GM21529 (cell line): ENCODE measurements around the gene HOXB3.

Experiments
- ATAC-seq: cut with Tn5 transposase; IDR thresholded peaks from one replicate; pipeline ENCODE4 v1.9.1; 2021; ENCODE audit not compliant: unreplicated experiment

The HOXB3 gene

GRCh38 chr17:48506246-48506645 lies 83.8 kb downstream of the HOXB3 start:
- ATAC-seq = no peak

GRCh38 chr17:48505788-48506187 lies 84.3 kb downstream of the HOXB3 start:
- peak; percentile 88 for ATAC-seq

- ATAC-seq = no peak
These were observed 85.1 kb downstream of the HOXB3 start for GRCh38 chr17:48504953-48505352.

- no peak for ATAC-seq
These were observed 86.3 kb downstream of the HOXB3 start for GRCh38 chr17:48503747-48504146.

- no peak for ATAC-seq
These were observed 87.1 kb downstream of the HOXB3 start for GRCh38 chr17:48502901-48503300.

GRCh38 chr17:48502312-48502711 lies 87.7 kb downstream of the HOXB3 start:
- ATAC-seq = no peak

- ATAC-seq = no peak
These were observed 89.3 kb downstream of the HOXB3 start for GRCh38 chr17:48500435-48501426.

GRCh38 chr17:48499735-48500434 lies 90.2 kb downstream of the HOXB3 start:
- ATAC-seq = no peak

- no peak for ATAC-seq
These were observed 90.8 kb downstream of the HOXB3 start for GRCh38 chr17:48499248-48499647.
